ENCODE results near the gene CDCA7.

- TF ChIP-seq CTCF (IDR thresholded peaks at IDR 0.05; ENCODE audit: poor library complexity, severe bottlenecking): no peak
- no peak for TF ChIP-seq POLR2AphosphoS5 (IDR thresholded peaks at IDR 0.05)
- TF ChIP-seq EP300 (conservative IDR thresholded peaks at IDR 0.05; ENCODE audit: poor library complexity, severe bottlenecking): no peak
- no peak for TF ChIP-seq EZH2 (IDR thresholded peaks at IDR 0.05; ENCODE audit: borderline replicate concordance, insufficient read depth, low read length, poor library complexity, severe bottlenecking)
- no peak for TF ChIP-seq RAD21 (conservative IDR thresholded peaks at IDR 0.05)
- TF ChIP-seq REST (IDR thresholded peaks at IDR 0.05; ENCODE audit: borderline replicate concordance): no peak
- TF ChIP-seq SMC3 (conservative IDR thresholded peaks at IDR 0.05; ENCODE audit: poor library complexity): no peak
- no peak for TF ChIP-seq TAF1 (IDR thresholded peaks at IDR 0.05; ENCODE audit: low read depth)
These were observed 60.2 kb downstream of the CDCA7 start for GRCh38 chr2:173414823-173415322.
